ENCODE measurements around the gene PAK2. TPM values are rescaled to one million over a fixed set of nuclear protein-coding genes. Genes with fewer than 3 reads are reported as not detected.
"Not testable (repeated sequence)": the region's sequence is repeated elsewhere in the genome, so short reads cannot be mapped to it uniquely, and the experiment has no call there.

The PAK2 gene
- total RNA-seq, 1 donor from 2014 or later, result 77.8 TPM

DNA sequence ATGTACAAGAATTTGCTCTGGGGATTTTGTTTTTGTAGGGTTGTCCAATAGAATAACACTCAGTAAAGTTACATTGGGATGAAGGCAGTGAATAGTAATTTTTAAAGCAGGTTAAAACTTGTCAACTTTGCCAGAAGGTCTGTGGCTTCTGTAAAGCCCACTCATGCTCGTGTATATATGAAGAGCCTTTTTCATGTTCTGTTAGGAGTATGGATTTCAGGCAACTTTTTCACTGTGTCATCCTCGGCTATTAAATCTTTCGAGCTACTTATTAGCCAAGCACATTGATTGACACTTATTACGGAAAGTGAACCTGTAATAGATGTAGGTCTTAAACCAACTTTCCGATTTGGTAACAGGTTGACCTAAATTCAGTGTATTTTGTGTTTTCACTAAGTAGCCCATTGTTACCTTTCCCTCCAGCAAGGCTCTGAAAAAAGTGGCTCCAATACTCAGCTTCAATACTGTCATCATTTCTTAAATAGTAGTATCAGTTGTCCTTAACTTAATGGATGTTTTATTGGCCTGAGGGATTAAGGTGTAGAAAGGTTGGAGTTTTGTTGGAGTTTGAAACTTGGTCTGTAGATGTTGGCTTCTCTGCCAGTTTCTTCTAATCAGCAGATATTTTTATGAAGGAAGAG, 1.7 kb downstream of the PAK2 start:
- Histone ChIP-seq H3K4me3 (peak overlapping the region; percentile 97), H3K4me1 (peaks cover 22% of the 10 kb centered on the region), H3K27ac (peak overlapping the region; percentile 98), H3K27me3 (no peaks in the 10 kb centered on the region), H3K36me3 (no peaks in the 10 kb centered on the region), H3K9me3 (no peaks in the 10 kb centered on the region)
- no peak for DNase-seq
- TF ChIP-seq, protein P1, sequence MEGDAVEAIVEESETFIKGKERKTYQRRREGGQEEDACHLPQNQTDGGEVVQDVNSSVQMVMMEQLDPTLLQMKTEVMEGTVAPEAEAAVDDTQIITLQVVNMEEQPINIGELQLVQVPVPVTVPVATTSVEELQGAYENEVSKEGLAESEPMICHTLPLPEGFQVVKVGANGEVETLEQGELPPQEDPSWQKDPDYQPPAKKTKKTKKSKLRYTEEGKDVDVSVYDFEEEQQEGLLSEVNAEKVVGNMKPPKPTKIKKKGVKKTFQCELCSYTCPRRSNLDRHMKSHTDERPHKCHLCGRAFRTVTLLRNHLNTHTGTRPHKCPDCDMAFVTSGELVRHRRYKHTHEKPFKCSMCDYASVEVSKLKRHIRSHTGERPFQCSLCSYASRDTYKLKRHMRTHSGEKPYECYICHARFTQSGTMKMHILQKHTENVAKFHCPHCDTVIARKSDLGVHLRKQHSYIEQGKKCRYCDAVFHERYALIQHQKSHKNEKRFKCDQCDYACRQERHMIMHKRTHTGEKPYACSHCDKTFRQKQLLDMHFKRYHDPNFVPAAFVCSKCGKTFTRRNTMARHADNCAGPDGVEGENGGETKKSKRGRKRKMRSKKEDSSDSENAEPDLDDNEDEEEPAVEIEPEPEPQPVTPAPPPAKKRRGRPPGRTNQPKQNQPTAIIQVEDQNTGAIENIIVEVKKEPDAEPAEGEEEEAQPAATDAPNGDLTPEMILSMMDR (IDR thresholded peaks at IDR 0.05), result no peak
- ATAC-seq, result no peak
- intact Hi-C loops (cut with DNase I), result no loop called here

DNA sequence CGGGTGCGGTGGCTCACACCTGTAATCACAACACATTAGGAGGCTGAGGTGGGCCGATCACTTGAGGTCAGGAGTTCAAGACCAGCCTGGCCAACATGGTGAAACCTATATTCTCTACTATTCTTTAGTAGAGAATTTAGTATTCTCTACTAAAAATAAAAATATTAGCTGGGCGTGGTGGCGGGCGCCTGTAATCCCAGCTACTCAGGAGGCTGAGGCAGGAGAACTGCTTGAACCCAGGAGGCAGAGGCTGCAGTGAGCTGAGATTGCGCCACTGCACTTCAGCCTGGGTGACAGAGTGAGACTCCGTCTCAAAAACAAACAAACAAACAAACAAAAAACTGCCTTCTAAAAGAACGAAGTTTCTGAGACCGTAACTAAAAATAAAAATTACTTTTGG, 3.9 kb downstream of the PAK2 start:
- H3K9me3 ChIP-seq; H3K27me3 ChIP-seq; ATAC-seq; intact Hi-C loops (cut with DNase I); H3K27ac ChIP-seq; H3K4me3 ChIP-seq; DNase-seq; H3K36me3 ChIP-seq: not testable (repeated sequence)
- peaks cover 22% of the 10 kb centered on the region for H3K4me1 ChIP-seq

DNA sequence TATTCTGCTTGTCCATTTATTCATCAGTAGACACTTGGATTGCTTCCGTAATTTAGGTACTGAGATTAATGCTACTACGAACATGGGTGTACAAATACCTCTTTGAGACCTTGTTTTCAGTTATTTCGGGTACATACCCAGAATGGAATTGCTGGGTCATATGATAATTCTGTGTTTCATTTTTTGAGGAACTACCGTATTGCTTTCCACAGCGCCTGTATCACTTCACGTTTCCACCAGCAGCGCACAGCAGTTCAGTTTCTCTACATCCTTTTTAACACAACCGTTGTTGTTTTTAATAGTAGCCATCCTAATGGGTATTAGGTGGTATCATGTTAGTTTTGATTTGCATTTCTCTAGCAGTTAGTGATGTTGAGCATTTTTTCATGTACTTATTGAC, 9.5 kb downstream of the PAK2 start:
- Histone ChIP-seq H3K27ac (no peak overlapping the region), H3K4me3 (no peak overlapping the region), H3K36me3 (no peaks in the 10 kb centered on the region), H3K9me3 (no peaks in the 10 kb centered on the region), H3K27me3 (no peaks in the 10 kb centered on the region), H3K4me1 (no peaks in the 10 kb centered on the region)
- ATAC-seq (peak; percentile 67), DNase-seq (no peak)
- intact Hi-C loops (cut with DNase I), result no loop called here
- TF ChIP-seq, protein P1 (IDR thresholded peaks at IDR 0.05), result no peak

DNA sequence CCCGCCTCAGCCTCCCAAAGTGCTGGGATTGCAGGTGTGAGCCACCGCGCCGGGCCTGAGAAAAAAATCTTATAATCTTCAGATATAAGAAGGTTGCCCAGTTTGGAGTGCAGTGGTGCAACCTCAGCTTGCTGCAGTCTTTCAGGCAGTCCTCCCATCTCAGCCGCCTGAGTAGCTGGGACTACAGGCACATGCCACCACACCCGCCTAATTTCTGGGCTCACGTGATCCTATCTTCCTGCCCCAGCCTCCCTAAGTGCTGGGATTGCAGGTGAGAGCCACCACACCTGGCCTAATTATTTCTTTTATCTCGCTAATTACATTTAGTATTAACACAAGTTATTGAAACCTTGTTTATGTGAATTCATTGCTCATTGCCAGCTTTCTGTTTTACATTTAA, 13.5 kb downstream of the PAK2 start:
- intact Hi-C loops (cut with DNase I), result no loop called here
- no peaks in the 10 kb centered on the region for H3K36me3 ChIP-seq
- H3K4me3 ChIP-seq, result no peak overlapping the region
- peaks cover 7% of the 10 kb centered on the region for H3K4me1 ChIP-seq
- TF ChIP-seq, protein P1 (IDR thresholded peaks at IDR 0.05), result no peak
- no peaks in the 10 kb centered on the region for H3K9me3 ChIP-seq
- ATAC-seq (no peak), DNase-seq (no peak)
- no peak overlapping the region for H3K27ac ChIP-seq
- H3K27me3 ChIP-seq, result no peaks in the 10 kb centered on the region

GRCh38 chr3:196754091-196754981, 14.7 kb downstream of the PAK2 start:
- ATAC-seq (peak; percentile 45), DNase-seq (no peak)
- H3K27me3 ChIP-seq, result no peaks in the 10 kb centered on the region
- TF ChIP-seq, protein P1 (IDR thresholded peaks at IDR 0.05), result no peak
- H3K36me3 ChIP-seq, result no peaks in the 10 kb centered on the region
- intact Hi-C loops (cut with DNase I), result no loop called here
- H3K4me3 ChIP-seq, result no peak overlapping the region
- H3K9me3 ChIP-seq, result no peaks in the 10 kb centered on the region
- H3K27ac ChIP-seq, result no peak overlapping the region
- peaks cover 7% of the 10 kb centered on the region for H3K4me1 ChIP-seq

GRCh38 chr3:196756732-196757131, 17.1 kb downstream of the PAK2 start:
- TF ChIP-seq, protein P1 (IDR thresholded peaks at IDR 0.05), result no peak
- DNase-seq, result no peak
- no peak overlapping the region for H3K27ac ChIP-seq
- ATAC-seq, result no peak
- H3K36me3 ChIP-seq, result no peaks in the 10 kb centered on the region
- no peak overlapping the region for H3K4me3 ChIP-seq
- no peaks in the 10 kb centered on the region for H3K27me3 ChIP-seq
- peaks cover 7% of the 10 kb centered on the region for H3K4me1 ChIP-seq
- intact Hi-C loops (cut with DNase I), result no loop called here
- H3K9me3 ChIP-seq, result no peaks in the 10 kb centered on the region

All from upper lobe of right lung (tissue), 1 donor.